Psoas muscle (tissue), 8 donors: ENCODE measurements around the gene NEK11. TPM values are rescaled to one million over a fixed set of nuclear protein-coding genes. Genes with fewer than 3 reads are reported as not detected.

ENCODE experiments used
- ATAC-seq, 4 donors: fragments of 200-7000 bp; cut with Tn5 transposase; one replicate each; pipeline ENCODE4 v1.9.1; 2020; ENCODE audit warnings: moderate library complexity in 3 of 4, mild to moderate bottlenecking in 2 of 4
- DNase-seq, 2 donors: peaks; one replicate each; pipeline ENCODE4 v3.0.0-alpha.2; 2020
- H3K27ac ChIP-seq: fragments of 200-600 bp; one replicate; pipeline ENCODE4 v1.8.0; 2022
- H3K27me3 ChIP-seq, 3 donors: fragments of 200-600 bp in 1 of 3; one replicate each; pipeline versions ENCODE4 v1.6.1 to v1.8.0; 2013 to 2022; ENCODE audit warnings: low read length in 2 of 3, mild to moderate bottlenecking in 2 of 3, moderate library complexity in 1 of 3; ENCODE audit not compliant: insufficient read depth in 3 of 3
- H3K36me3 ChIP-seq, 2 donors: fragments of 200-600 bp in 1 of 2; one replicate each; pipeline versions ENCODE4 v1.6.1 to v1.8.0; 2013 to 2022; ENCODE audit warnings: low read depth in 1 of 2, mild to moderate bottlenecking in 1 of 2, moderate library complexity in 1 of 2; ENCODE audit not compliant: insufficient read depth in 1 of 2
- H3K4me1 ChIP-seq: fragments of 200-600 bp; one replicate; pipeline ENCODE4 v1.8.0; 2022
- H3K4me3 ChIP-seq: fragments of 200-600 bp; one replicate; pipeline ENCODE4 v1.8.0; 2022; ENCODE audit warnings: mild to moderate bottlenecking
- H3K9me3 ChIP-seq: fragments of 200-600 bp; one replicate; pipeline ENCODE4 v1.8.0; 2022
- WGBS, 3 donors: extraction: QIAGEN DNeasy Blood & Tissue Kit; methylation state at CpG; one replicate each; pipeline versions ENCODE4 v1.1.6 to v1.1.7; 2013; 5-methylcytosine and 5-hydroxymethylcytosine counted together
- intact Hi-C, 2 donors: fragments of 100-400 bp; cut with DNase I; formaldehyde crosslinking; loops; one replicate each; pipeline versions ENCODE4 v1.11.0 to v1.14.2; 2022
- polyA plus RNA-seq, 3 donors: library from polyadenylated mRNA; stranded (reverse); fragments of 200-250 nt; gene quantifications; one replicate each; pipeline ENCODE4 v1.2.3, GENCODE V29; 2013
- total RNA-seq, 4 donors: library from RNA; stranded (reverse); fragmentation: NEBNext Ultra II Directional in 2 of 4; extraction: Animal tissue kit (Norgen Biotek cat#: 25700) in 2 of 4; gene quantifications; one replicate each; pipeline versions ENCODE4 v1.2.1 to v1.2.4, GENCODE V29; 2021 to 2023
- TF ChIP-seq, protein P1 (sequence below): fragments of 200-600 bp; IDR thresholded peaks from one replicate; pipeline ENCODE4 v1.8.0; 2022; ENCODE audit warnings: antibody characterized with exemption
- donor health status: healthy with polysubstance abuse.
- donor health status: DM: no; HTN: no; CAD: no; lungs with moderate emphysema.
- donor health status: Bipolar disorder and iron deficiency.
- donor health status: healthy.
- donor health status: DM: yes; HTN: yes; CAD: no.
- donor health status: DM: no; HTN: no; CAD: no.
- donor health status: DM: no; HTN: no; CAD: no.
- donor health status: DM: yes; HTN: yes; CAD: no.

Gene NEK11
- total and polyA plus RNA-seq, 7 donors, result 1.5 to 7.2 (median 2.1) TPM

DNA sequence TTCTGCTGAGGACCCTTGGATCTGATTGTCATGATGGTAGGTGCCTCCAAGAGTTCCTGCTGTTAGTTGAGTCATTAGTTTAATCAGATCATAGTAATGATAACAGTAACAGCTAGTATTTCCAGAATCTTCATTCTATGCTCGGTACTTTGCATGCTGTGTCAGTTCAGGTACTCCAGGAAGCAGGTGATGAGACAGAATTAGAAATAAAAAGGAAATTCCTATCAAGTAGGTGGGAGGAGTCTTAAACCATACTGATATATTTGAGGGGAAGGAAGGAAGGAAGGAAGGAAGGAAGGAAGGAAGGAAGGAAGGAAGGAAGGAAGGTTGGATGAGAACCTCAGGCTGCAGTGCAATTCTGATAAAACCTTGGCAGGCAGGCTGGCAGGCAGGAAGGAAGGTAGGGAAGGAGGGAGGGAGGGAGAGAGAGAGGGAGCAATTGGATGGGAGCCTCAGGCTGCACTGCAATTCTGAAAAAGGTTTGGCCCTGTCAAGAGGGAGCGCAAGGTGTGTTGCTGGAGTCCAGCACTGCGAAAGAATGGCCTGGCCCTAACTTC is 206.1 kb downstream of the NEK11 start:
- Histone ChIP-seq H3K27me3 (no peaks in the 10 kb centered on the region), H3K9me3 (no peaks in the 10 kb centered on the region), H3K4me3 (no peak overlapping the region), H3K36me3 (no peaks in the 10 kb centered on the region), H3K27ac (no peak overlapping the region), H3K4me1 (no peaks in the 10 kb centered on the region)
- ATAC-seq (no peak), DNase-seq (no peak)
- TF ChIP-seq, protein P1, sequence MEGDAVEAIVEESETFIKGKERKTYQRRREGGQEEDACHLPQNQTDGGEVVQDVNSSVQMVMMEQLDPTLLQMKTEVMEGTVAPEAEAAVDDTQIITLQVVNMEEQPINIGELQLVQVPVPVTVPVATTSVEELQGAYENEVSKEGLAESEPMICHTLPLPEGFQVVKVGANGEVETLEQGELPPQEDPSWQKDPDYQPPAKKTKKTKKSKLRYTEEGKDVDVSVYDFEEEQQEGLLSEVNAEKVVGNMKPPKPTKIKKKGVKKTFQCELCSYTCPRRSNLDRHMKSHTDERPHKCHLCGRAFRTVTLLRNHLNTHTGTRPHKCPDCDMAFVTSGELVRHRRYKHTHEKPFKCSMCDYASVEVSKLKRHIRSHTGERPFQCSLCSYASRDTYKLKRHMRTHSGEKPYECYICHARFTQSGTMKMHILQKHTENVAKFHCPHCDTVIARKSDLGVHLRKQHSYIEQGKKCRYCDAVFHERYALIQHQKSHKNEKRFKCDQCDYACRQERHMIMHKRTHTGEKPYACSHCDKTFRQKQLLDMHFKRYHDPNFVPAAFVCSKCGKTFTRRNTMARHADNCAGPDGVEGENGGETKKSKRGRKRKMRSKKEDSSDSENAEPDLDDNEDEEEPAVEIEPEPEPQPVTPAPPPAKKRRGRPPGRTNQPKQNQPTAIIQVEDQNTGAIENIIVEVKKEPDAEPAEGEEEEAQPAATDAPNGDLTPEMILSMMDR, result no peak
- 89 to 97% (median 89%) methylated on average over 3 of the region's 3 CpGs for WGBS, 3 donors
- intact Hi-C loops, result no loop called here

GRCh38 chr3:131233900-131234668 is 207.4 kb downstream of the NEK11 start:
- no peak for DNase-seq
- WGBS, 3 donors, result 43 to 54% (median 52%) methylated on average over 5 of the region's 5 CpGs
- intact Hi-C loops, result no loop called here
- Histone ChIP-seq H3K9me3 (no peaks in the 10 kb centered on the region), H3K36me3 (no peaks in the 10 kb centered on the region), H3K27me3 (no peaks in the 10 kb centered on the region), H3K4me1 (no peaks in the 10 kb centered on the region), H3K4me3 (no peak overlapping the region), H3K27ac (no peak overlapping the region)
- ATAC-seq, result no peak
- TF ChIP-seq, protein P1, result no peak

DNA sequence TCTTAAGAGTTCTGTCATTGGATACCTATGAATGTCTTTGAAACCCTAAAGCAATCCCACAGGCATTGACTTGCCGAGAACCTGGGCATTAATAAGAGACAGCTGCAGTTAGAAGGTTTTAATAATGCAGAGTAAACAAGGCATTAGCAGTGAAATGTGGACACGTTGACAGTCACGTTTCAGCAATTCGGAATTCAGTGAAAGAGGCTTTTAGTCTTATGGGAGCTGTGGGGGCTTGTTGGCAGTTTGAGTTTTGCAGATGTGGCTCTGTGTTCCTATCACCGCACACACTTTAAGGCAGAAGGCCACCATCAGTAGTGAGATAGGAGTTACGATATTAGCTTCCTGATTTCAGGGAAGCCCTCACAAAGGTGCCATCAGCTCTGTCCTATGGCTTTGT is 209.7 kb downstream of the NEK11 start:
- DNase-seq (no peak), ATAC-seq (no peak)
- H3K27ac ChIP-seq, result no peak overlapping the region
- 47 to 55% (median 54%) methylated on average over 6 of the region's 6 CpGs for WGBS, 3 donors
- H3K36me3 ChIP-seq, result no peaks in the 10 kb centered on the region
- intact Hi-C loops, result no loop called here
- H3K9me3 ChIP-seq, result no peaks in the 10 kb centered on the region
- H3K4me3 ChIP-seq, result no peak overlapping the region
- H3K4me1 ChIP-seq, result no peaks in the 10 kb centered on the region
- no peaks in the 10 kb centered on the region for H3K27me3 ChIP-seq
- TF ChIP-seq, protein P1, result no peak

DNA sequence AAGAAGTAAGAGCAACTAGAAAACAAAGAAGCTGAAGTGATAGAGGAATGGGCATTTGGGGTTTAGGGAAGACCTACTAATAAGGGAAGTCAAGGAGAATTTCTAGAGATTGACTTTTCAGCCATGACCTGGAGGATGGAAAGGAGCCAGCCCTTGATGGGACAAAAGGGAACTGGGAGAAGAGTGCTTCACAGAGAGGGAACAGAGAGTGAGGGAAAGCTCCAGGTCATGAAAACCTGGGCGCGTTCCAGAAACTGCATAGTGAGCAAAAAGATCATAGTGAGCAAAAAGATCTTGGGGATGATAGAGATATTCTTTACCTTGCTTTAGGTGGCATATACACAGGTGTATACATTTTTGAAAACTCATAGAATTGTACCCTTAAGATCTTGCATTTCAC is 211.8 kb downstream of the NEK11 start:
- intact Hi-C loops, result no loop called here
- TF ChIP-seq, protein P1, result no peak
- ATAC-seq, result no peak

More for the DNA sequence above, 211.8 kb downstream of the NEK11 start:
- H3K4me3 ChIP-seq, result no peak overlapping the region
- no peak overlapping the region for H3K27ac ChIP-seq
- no peaks in the 10 kb centered on the region for H3K9me3 ChIP-seq
- H3K4me1 ChIP-seq, result no peaks in the 10 kb centered on the region
- DNase-seq, result no peak
- 88 to 96% (median 94%) methylated on average over 2 of the region's 2 CpGs for WGBS, 3 donors
- H3K27me3 ChIP-seq, result no peaks in the 10 kb centered on the region
- no peaks in the 10 kb centered on the region for H3K36me3 ChIP-seq
